Measurements from ENCODE around the gene ZFYVE28. TPM values are rescaled to one million over a fixed set of nuclear protein-coding genes. Genes with fewer than 3 reads are reported as not detected.

The ZFYVE28 gene
- total and polyA plus RNA-seq, 2 of the 8 experiments (the other 6 are each of a cell fraction or from before 2014, with no cell fraction given) = 1.7 to 4.9 TPM

- TF ChIP-seq TEAD4 (IDR thresholded peaks at IDR 0.05; ENCODE audit: low read depth, low read length) = no peak
- TF ChIP-seq CBX5 (IDR thresholded peaks at IDR 0.05; ENCODE audit: low read depth, low read length) = no peak
- no peak for TF ChIP-seq RAD21 (IDR thresholded peaks at IDR 0.05 in 1 of 2, conservative IDR thresholded peaks at IDR 0.05 in 1 of 2; ENCODE audit: low read depth in 2 of 2, low read length in 2 of 2)
- no peak for TF ChIP-seq MAX (IDR thresholded peaks at IDR 0.05)
- TF ChIP-seq USF2 (IDR thresholded peaks at IDR 0.05; ENCODE audit: low read length) = no peak
- TF ChIP-seq RBBP5 (IDR thresholded peaks at IDR 0.05; ENCODE audit: borderline replicate concordance, low read depth, low read length) = no peak
Measured at GRCh38 chr4:2231082-2231481, 187.4 kb downstream of the ZFYVE28 start (continued).

Measured in H1 (cell line).